K562 (cell line): ENCODE measurements around the gene CEP85L. TPM values are rescaled to one million over a fixed set of nuclear protein-coding genes. Genes with fewer than 3 reads are reported as not detected.

Source experiments
- ATAC-seq: fragments of 200-7000 bp; cut with Tn5 transposase; 3 replicates; pipeline ENCODE4 v1.9.1; 2020; ENCODE audit warnings: moderate library complexity
- BruUV-seq: library from RNA; stranded (reverse); fragments of 400-500 nt; replicated peaks from 2 replicates; lab custom pipeline; 2021; lab: Mats Ljungman, UMichigan
- CTCF ChIA-PET: fragments of 300-600 bp; formaldehyde crosslinking; extraction: SDS; loops from one replicate; lab custom pipeline; 2021; ENCODE audit warnings: low intra/inter-chr PET ratio; lab: Yijun Ruan, JAX
- POLR2A ChIA-PET: fragments of 300-600, 350-650 bp; sonication (Branson Sonifier 250); formaldehyde crosslinking; extraction: SDS; loops from one replicate; lab custom pipeline; 2021; ENCODE audit warnings: antibody characterized with exemption, inconsistent platforms; lab: Yijun Ruan, JAX
- DNase-seq, 4 experiments: peaks; one replicate each; pipeline versions ENCODE4 v3.0.0 to v3.0.0-alpha.2; 2011 to 2018; ENCODE audit warnings: low spot score in 3 of 4, mixed read lengths in 3 of 4; ENCODE audit errors: extremely low read depth in 1 of 4
- FAIRE-seq: peaks from 2 replicates; lab custom pipeline; 2011; peaks lifted over from hg19 to GRCh38; lab: Jason Lieb, UNC
- H2AFZ ChIP-seq: 2 replicates; pipeline ENCODE4 v1.6.0; 2011; ENCODE audit warnings: low read depth, low read length, control low read depth, inconsistent platforms
- H3K27ac ChIP-seq: fragments of 200-600 bp; 3 replicates; pipeline ENCODE4 v1.8.0; 2011; ENCODE audit warnings: low read depth, mild to moderate bottlenecking, control low read depth, inconsistent platforms, low read length, moderate library complexity, mixed read lengths; ENCODE audit errors: extremely low read depth
- H3K27me3 ChIP-seq, 2 experiments: fragments of 300-600 bp in 1 of 2; 2 replicates in 1 of 2; 3 replicates in 1 of 2; pipeline versions ENCODE4 v1.6.0 to v1.8.0; 2011; ENCODE audit warnings: inconsistent platforms in 2 of 2, low read length in 2 of 2, mild to moderate bottlenecking in 1 of 2, mixed read lengths in 1 of 2, moderate library complexity in 1 of 2; ENCODE audit not compliant: control insufficient read depth in 2 of 2, insufficient read depth in 2 of 2
- H3K36me3 ChIP-seq: fragments of 300-600 bp; 3 replicates; pipeline ENCODE4 v1.8.0; 2011; ENCODE audit warnings: mild to moderate bottlenecking, low read length, inconsistent platforms; ENCODE audit not compliant: control insufficient read depth, insufficient read depth
- H3K4me1 ChIP-seq, 2 experiments: fragments of 200-600 bp in 1 of 2; replicated peaks in 1 of 2; 2 replicates in 1 of 2; 3 replicates in 1 of 2; pipeline versions ENCODE4 v1.5.1 to v1.8.0; 2011; ENCODE audit warnings: inconsistent platforms in 2 of 2, low read length in 2 of 2, mild to moderate bottlenecking in 1 of 2, mixed read lengths in 1 of 2, moderate library complexity in 1 of 2; ENCODE audit not compliant: control insufficient read depth in 2 of 2, insufficient read depth in 2 of 2
- H3K4me2 ChIP-seq: 2 replicates; pipeline ENCODE4 v1.6.1; 2011; ENCODE audit warnings: low read length, control low read depth, inconsistent platforms, mixed read lengths; ENCODE audit not compliant: insufficient read depth
- H3K4me3 ChIP-seq: fragments of 200-600 bp; sonication (generic), shearing (Covaris generic); 2 replicates; pipeline ENCODE4 v1.5.1; 2016; ENCODE audit warnings: control low read depth, inconsistent platforms
- H3K79me2 ChIP-seq: fragments of 200-600 bp; 3 replicates; pipeline ENCODE4 v1.8.0; 2011; ENCODE audit warnings: low read length, inconsistent platforms; ENCODE audit not compliant: control insufficient read depth, insufficient read depth
- H3K9ac ChIP-seq, 2 experiments: 2 replicates each; pipeline versions ENCODE4 v1.6.0 to v1.6.1; 2011; ENCODE audit warnings: low read depth in 2 of 2, low read length in 2 of 2, control low read depth in 1 of 2, inconsistent platforms in 1 of 2, mild to moderate bottlenecking in 1 of 2, mixed read lengths in 1 of 2; ENCODE audit not compliant: insufficient read depth in 1 of 2
- H3K9me1 ChIP-seq: one replicate; pipeline ENCODE4 v1.6.0; 2011; ENCODE audit warnings: inconsistent platforms, mild to moderate bottlenecking, low read length, moderate library complexity; ENCODE audit not compliant: control insufficient read depth, insufficient read depth
- H3K9me3 ChIP-seq: replicated peaks from 2 replicates; pipeline ENCODE4 v1.5.1; 2011; ENCODE audit warnings: low read depth, low read length, inconsistent platforms; ENCODE audit not compliant: control insufficient read depth, insufficient read depth
- H4K20me1 ChIP-seq: replicated peaks from 2 replicates; pipeline ENCODE4 v1.6.1; 2011; ENCODE audit warnings: low read length, inconsistent platforms, mixed read lengths; ENCODE audit not compliant: control insufficient read depth, insufficient read depth
- BRD9 ChIP-seq: fragments of 450-650 bp; IDR thresholded peaks from 2 replicates; pipeline ENCODE4 v1.6.1; 2018; ENCODE audit warnings: low read depth; ENCODE audit not compliant: partially characterized antibody
- CEBPB ChIP-seq: fragments of 450-650 bp; IDR thresholded peaks from 2 replicates; pipeline ENCODE4 v1.6.1; 2016; ENCODE audit warnings: missing genetic modification characterization, missing compliant biosample characterization
- CEBPG ChIP-seq, 3 experiments: fragments of 200-800 bp in 1 of 3; sonication (Bioruptor generic) in 1 of 3; sonication (generic) in 1 of 3; formaldehyde crosslinking in 1 of 3; IDR thresholded peaks in 2 of 3; conservative IDR thresholded peaks in 1 of 3; 2 replicates each; pipeline versions ENCODE4 v1.6.1 to v1.8.0; 2016 to 2022; ENCODE audit warnings: missing compliant biosample characterization in 2 of 3, missing genetic modification characterization in 2 of 3, mild to moderate bottlenecking in 1 of 3, missing genetic modification reagents in 1 of 3
- CXXC5 ChIP-seq: fragments of 250-450 bp; sonication (Bioruptor Pico); IDR thresholded peaks from 2 replicates; pipeline ENCODE4 v1.8.0; 2022; ENCODE audit warnings: inconsistent platforms, mild to moderate bottlenecking, moderate library complexity
- ILF3 ChIP-seq: fragments of 450-650 bp; IDR thresholded peaks from 2 replicates; pipeline ENCODE4 v1.6.1; 2018; ENCODE audit warnings: antibody characterized with exemption, mild to moderate bottlenecking, moderate library complexity, borderline replicate concordance
- POLR2AphosphoS5 ChIP-seq: IDR thresholded peaks from 2 replicates; pipeline ENCODE4 v1.6.1; 2011; ENCODE audit warnings: mild to moderate bottlenecking, low read depth, low read length, moderate library complexity; ENCODE audit not compliant: control insufficient read depth, insufficient read depth
- WGBS: fragments of 100-300 bp; shearing (Covaris generic); methylation state at CpG from one replicate; pipeline ENCODE4 v1.1.6; 2016; ENCODE audit warnings: low coverage, mixed read lengths; ENCODE audit not compliant: insufficient coverage; ENCODE audit errors: missing lambda C conversion rate; 5-methylcytosine and 5-hydroxymethylcytosine counted together
- in situ Hi-C: fragments of 300-500 bp; cut with MboI; formaldehyde crosslinking; loops from 4 replicates; pipeline ENCODE4 v1.15.0; 2018; ENCODE audit warnings: inconsistent platforms, mixed read lengths
- intact Hi-C: fragments of 100-400 bp; cut with micrococcal nuclease; formaldehyde crosslinking; loops from 2 replicates; pipeline ENCODE4 v1.14.2; 2022
- polyA plus RNA-seq, 8 experiments: library from polyadenylated mRNA; depleted of rRNA in 4 of 8; stranded (reverse) in 5 of 8; unstranded in 3 of 8; fragments of >200 nt; fragmentation: Nextera tagmentation in 2 of 8; fragmentation: Illumina TruSeq in 1 of 8; extraction: Ambion mirVana in 2 of 8; extraction: Trizol in 1 of 8; gene quantifications; 2 replicates each; pipeline versions ENCODE4 v1.2.1 to v1.2.3, GENCODE V29; 2011 to 2014; ENCODE audit warnings: inconsistent platforms in 1 of 8, missing spikeins in 1 of 8
- total RNA-seq, 7 experiments: library from RNA; depleted of rRNA in 6 of 7; stranded (reverse); fragments of >200 nt in 6 of 7; fragmentation: Illumina TruSeq in 2 of 7; extraction: Trizol in 2 of 7; gene quantifications; 2 replicates each; pipeline versions ENCODE4 v1.2.1 to v1.2.3, GENCODE V29; 2011 to 2021; ENCODE audit warnings: low replicate concordance in 1 of 7
- TF ChIP-seq, protein P1 (sequence below): fragments of 450-650 bp; IDR thresholded peaks from 2 replicates; pipeline ENCODE4 v1.6.1; 2016; ENCODE audit warnings: mild to moderate bottlenecking, moderate library complexity
- TF ChIP-seq, protein P2 (sequence below): fragments of 450-650 bp; IDR thresholded peaks from 2 replicates; pipeline ENCODE4 v1.6.1; 2016; ENCODE audit warnings: missing biosample characterization, missing genetic modification characterization

CEP85L gene
- total and polyA plus RNA-seq, 9 of the 15 experiments (the other 6 are each of a cell fraction or from before 2014, with no cell fraction given), result 4.5 to 15.8 (median 8.3) TPM

DNA sequence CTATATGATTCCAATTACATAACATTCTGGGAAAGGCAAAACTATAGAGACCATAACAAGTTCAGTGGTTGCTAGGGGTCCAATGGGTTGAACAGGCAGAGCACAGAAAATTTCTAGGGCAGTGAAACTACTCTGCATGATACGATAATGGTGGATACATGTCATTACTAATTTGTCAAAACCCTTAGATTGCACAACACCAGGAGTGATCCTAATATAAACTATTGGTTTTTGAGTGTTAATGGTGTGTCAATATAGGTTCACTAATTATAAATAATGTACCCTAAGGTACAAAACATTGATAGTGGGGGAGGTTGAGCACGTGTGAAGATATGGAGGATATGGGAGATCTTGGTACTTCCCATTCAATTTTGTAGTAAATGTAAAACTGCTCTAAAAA is 145.7 kb downstream of the CEP85L start:
- Histone ChIP-seq H3K36me3 (peaks cover 6% of the 10 kb centered on the region; the same call in 2 of the 3 replicates), H3K9ac (no peak overlapping the region), H3K27me3 (no peaks in the 10 kb centered on the region), H3K79me2 (no peaks in the 10 kb centered on the region), H3K4me2 (no peak overlapping the region), H3K9me3 (no peaks in the 10 kb centered on the region), H3K27ac (peak overlapping the region; percentile 38; the same call in 1 of the 3 replicates), H2AFZ (no peak overlapping the region), H3K4me1 (peaks cover 3 to 12% of the 10 kb centered on the region in 2 experiments; a peak in 2 of 5 replicates), H3K9me1 (no peaks in the 10 kb centered on the region), H4K20me1 (no peaks in the 10 kb centered on the region), H3K4me3 (no peak overlapping the region)
- in situ Hi-C loops, result no loop called here
- peak; percentile 42 for ATAC-seq
- TF ChIP-seq, protein P1, sequence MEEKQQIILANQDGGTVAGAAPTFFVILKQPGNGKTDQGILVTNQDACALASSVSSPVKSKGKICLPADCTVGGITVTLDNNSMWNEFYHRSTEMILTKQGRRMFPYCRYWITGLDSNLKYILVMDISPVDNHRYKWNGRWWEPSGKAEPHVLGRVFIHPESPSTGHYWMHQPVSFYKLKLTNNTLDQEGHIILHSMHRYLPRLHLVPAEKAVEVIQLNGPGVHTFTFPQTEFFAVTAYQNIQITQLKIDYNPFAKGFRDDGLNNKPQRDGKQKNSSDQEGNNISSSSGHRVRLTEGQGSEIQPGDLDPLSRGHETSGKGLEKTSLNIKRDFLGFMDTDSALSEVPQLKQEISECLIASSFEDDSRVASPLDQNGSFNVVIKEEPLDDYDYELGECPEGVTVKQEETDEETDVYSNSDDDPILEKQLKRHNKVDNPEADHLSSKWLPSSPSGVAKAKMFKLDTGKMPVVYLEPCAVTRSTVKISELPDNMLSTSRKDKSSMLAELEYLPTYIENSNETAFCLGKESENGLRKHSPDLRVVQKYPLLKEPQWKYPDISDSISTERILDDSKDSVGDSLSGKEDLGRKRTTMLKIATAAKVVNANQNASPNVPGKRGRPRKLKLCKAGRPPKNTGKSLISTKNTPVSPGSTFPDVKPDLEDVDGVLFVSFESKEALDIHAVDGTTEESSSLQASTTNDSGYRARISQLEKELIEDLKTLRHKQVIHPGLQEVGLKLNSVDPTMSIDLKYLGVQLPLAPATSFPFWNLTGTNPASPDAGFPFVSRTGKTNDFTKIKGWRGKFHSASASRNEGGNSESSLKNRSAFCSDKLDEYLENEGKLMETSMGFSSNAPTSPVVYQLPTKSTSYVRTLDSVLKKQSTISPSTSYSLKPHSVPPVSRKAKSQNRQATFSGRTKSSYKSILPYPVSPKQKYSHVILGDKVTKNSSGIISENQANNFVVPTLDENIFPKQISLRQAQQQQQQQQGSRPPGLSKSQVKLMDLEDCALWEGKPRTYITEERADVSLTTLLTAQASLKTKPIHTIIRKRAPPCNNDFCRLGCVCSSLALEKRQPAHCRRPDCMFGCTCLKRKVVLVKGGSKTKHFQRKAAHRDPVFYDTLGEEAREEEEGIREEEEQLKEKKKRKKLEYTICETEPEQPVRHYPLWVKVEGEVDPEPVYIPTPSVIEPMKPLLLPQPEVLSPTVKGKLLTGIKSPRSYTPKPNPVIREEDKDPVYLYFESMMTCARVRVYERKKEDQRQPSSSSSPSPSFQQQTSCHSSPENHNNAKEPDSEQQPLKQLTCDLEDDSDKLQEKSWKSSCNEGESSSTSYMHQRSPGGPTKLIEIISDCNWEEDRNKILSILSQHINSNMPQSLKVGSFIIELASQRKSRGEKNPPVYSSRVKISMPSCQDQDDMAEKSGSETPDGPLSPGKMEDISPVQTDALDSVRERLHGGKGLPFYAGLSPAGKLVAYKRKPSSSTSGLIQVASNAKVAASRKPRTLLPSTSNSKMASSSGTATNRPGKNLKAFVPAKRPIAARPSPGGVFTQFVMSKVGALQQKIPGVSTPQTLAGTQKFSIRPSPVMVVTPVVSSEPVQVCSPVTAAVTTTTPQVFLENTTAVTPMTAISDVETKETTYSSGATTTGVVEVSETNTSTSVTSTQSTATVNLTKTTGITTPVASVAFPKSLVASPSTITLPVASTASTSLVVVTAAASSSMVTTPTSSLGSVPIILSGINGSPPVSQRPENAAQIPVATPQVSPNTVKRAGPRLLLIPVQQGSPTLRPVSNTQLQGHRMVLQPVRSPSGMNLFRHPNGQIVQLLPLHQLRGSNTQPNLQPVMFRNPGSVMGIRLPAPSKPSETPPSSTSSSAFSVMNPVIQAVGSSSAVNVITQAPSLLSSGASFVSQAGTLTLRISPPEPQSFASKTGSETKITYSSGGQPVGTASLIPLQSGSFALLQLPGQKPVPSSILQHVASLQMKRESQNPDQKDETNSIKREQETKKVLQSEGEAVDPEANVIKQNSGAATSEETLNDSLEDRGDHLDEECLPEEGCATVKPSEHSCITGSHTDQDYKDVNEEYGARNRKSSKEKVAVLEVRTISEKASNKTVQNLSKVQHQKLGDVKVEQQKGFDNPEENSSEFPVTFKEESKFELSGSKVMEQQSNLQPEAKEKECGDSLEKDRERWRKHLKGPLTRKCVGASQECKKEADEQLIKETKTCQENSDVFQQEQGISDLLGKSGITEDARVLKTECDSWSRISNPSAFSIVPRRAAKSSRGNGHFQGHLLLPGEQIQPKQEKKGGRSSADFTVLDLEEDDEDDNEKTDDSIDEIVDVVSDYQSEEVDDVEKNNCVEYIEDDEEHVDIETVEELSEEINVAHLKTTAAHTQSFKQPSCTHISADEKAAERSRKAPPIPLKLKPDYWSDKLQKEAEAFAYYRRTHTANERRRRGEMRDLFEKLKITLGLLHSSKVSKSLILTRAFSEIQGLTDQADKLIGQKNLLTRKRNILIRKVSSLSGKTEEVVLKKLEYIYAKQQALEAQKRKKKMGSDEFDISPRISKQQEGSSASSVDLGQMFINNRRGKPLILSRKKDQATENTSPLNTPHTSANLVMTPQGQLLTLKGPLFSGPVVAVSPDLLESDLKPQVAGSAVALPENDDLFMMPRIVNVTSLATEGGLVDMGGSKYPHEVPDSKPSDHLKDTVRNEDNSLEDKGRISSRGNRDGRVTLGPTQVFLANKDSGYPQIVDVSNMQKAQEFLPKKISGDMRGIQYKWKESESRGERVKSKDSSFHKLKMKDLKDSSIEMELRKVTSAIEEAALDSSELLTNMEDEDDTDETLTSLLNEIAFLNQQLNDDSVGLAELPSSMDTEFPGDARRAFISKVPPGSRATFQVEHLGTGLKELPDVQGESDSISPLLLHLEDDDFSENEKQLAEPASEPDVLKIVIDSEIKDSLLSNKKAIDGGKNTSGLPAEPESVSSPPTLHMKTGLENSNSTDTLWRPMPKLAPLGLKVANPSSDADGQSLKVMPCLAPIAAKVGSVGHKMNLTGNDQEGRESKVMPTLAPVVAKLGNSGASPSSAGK, result peak; percentile 19; the same call in 1 of the 2 replicates
- TF ChIP-seq, protein P2, sequence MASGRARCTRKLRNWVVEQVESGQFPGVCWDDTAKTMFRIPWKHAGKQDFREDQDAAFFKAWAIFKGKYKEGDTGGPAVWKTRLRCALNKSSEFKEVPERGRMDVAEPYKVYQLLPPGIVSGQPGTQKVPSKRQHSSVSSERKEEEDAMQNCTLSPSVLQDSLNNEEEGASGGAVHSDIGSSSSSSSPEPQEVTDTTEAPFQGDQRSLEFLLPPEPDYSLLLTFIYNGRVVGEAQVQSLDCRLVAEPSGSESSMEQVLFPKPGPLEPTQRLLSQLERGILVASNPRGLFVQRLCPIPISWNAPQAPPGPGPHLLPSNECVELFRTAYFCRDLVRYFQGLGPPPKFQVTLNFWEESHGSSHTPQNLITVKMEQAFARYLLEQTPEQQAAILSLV (tag), result peak; percentile 26; the same call in 1 of the 2 replicates
- TF ChIP-seq CEBPG (CRISPR knock-in tag; IDR thresholded peaks at IDR 0.05) (no peak), CEBPG (tag; conservative IDR thresholded peaks at IDR 0.05 in 1 of 2, IDR thresholded peaks at IDR 0.05 in 1 of 2) (peak; percentile 29 to 62; a peak in 2 of 4 replicates), POLR2AphosphoS5 (no peak), CEBPB (tag) (peak; percentile 82), CXXC5 (CRISPR knock-in tag) (0 out of 2 replicates have a peak, but pooled peaks have one; percentile 9), ILF3 (no peak), BRD9 (peak; percentile 45)
- BruUV-seq, result no TSS peak
- intact Hi-C loops, result loop anchor here (5.0 kb wide), 1 partner anchor 98 kb away; no protein-coding TSS in a partner anchor
- WGBS, result 44% methylated on average over 2 of the region's 2 CpGs
- DNase-seq, result no peak
- no peak for FAIRE-seq
- ChIA-PET POLR2A (no interaction called here), CTCF (no interaction called here)
